GM19324 (cell line): ENCODE measurements around the gene ITPR2.
A peak's percentile ranks its signal among the peaks of the same experiment; 100 is the strongest.
"Not testable (repeated sequence)": the region's sequence is repeated elsewhere in the genome, so short reads cannot be mapped to it uniquely, and the experiment has no call there.

Experiments used
- ATAC-seq: cut with Tn5 transposase; IDR thresholded peaks from one replicate; pipeline ENCODE4 v1.9.1; 2021; ENCODE audit warnings: mild to moderate bottlenecking, moderate library complexity; ENCODE audit not compliant: unreplicated experiment, low FRiP score

The ITPR2 gene

DNA sequence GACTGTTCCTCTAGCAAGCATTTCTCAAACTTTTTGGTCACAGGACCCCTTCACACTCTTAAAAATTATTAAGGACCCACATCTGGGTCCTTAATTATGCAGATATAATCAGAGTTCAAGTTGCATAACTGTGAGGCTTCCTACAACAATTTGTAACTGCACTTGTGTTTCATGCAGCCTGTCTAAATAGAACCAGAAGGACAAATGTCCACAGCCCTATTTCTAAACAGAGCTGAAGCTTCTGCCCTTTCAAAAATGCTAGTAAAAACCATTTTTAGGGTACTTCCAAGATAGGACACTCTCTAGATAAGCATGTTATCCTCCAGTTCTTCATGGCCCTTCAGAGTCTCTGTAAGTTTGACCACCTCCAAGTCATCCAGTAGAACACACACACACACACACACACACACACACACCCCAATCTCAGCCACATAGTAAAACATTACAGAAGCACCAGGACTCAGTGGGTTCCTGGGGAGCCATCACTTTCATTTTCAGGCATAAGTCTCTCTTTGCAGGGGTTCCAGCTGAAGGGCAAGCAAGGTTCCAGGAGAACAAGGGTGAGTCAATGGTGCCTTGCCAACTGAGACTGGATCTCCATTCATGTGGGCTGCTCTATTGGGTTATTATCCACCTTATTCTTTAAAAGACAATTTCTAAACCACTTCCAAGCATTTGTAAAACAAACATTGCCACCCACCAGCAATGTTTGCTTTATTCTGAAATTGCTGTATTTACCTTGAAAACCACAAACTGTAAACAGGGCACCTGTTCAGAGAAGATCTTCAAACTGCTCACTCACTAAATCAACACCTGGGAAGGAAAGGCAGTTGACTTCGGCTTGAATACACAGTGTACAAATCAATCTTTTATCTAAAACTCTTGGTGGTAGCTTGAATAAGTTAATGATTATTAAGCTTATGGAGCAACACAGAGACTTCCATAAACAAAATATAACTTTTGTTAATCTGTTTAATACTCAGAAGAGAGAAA lies 64.1 kb downstream of the ITPR2 start:
- ATAC-seq: peak; percentile 57

- ATAC-seq: no peak
Observed at GRCh38 chr12:26767865-26768264, 65.1 kb downstream of the ITPR2 start.

DNA sequence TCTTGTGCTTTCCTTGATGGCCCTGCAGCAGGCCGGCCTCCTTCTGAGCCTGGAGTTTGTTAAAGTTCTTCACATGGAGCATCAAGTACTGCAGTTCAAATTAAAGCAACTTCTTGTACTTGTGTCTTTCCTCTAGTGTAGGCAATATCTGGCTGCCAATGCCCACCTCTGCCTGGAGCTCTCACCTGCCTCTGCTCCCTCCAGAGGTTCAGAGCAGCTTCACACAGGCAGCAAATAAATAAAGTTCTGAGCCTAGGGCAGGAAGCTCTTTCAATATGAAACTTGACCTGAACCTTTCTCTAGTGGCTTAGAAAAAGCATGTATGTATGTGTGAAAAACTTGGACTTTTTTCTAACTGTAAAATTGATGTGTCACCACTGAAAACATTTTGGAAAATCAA lies 65.9 kb downstream of the ITPR2 start:
- no peak for ATAC-seq

DNA sequence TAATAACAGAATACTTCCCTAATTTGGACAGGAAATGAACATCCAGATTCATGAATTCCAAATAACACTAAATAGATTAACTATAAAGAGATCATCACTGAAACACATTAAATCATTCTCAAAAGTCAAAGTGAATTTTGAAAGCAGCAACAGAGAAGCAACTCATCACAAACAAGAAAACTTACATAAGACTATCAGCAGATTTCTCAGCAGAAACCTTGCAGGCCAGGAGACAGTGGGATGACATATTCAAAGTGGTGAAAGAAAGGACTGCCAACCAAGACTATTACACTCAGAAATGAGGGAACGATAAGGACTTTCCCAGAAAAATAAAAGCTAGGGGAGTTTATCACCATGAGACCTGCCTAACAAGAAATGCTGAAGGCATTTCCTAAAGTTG lies 70.8 kb downstream of the ITPR2 start:
- no peak for ATAC-seq

- ATAC-seq: no peak
Observed at GRCh38 chr12:26761775-26762174, 71.2 kb downstream of the ITPR2 start.

GRCh38 chr12:26760657-26761293 lies 72.2 kb downstream of the ITPR2 start:
- ATAC-seq: no peak

DNA sequence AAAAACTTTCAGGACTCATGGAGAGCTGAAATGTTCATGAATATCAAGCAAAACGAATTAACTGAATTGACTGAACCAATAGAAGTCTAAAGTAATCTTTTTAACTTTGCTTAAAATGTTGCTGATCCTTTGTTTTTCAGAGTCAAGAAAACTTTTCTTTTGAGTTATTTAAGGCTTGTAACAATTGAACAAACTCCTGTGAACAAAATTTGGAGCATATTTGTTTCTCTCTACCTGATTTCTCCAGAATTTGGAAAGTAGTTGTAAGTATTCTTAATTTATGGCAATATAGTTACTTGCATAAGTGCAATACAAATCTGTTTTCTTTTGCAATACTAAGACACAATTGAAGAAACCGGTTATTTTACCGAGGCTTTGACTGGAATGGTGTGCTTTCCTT lies 77.6 kb downstream of the ITPR2 start:
- ATAC-seq: not testable (repeated sequence)

DNA sequence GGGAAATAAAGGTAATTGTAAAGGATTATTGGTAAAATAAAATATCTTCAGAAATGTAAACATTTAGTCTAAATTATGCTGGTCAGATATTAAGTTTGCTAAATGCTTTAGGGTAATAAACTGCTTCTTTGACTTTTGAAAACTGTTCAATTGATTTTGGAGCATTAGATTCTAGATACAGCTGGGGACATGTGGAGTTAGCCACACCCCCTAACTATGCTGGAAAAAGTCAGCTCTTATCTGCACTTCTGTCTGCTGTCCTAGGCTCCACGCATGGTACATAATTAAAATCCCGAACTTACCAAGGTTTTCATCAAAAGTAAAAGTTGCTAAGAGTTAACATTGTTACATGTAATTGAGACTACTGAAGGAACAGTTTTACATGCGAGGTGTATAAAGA lies 78.8 kb downstream of the ITPR2 start:
- no peak for ATAC-seq

- ATAC-seq: no peak
Observed at GRCh38 chr12:26751179-26751578, 81.8 kb downstream of the ITPR2 start.

GRCh38 chr12:26750531-26751175 lies 82.3 kb downstream of the ITPR2 start:
- peak; percentile 33 for ATAC-seq

DNA sequence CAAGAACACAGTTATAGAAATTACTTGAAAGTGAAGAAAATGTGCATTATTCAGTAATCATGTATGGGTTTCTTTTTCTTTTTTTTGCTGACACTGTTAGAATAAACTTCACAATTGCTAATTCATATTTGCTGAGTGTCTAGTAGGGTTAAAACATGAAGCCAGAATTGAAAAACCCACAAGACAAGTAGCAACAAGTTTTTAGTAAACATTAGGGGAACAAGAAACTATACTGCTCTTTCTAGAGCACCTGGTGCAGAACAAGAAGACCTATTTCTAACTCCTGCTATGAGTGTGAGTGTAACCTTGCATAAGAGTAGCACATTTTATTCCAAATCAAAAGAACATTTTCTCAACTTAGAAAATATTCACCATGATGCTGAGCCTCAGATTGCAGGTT lies 83.2 kb downstream of the ITPR2 start:
- peak; percentile 58 for ATAC-seq

DNA sequence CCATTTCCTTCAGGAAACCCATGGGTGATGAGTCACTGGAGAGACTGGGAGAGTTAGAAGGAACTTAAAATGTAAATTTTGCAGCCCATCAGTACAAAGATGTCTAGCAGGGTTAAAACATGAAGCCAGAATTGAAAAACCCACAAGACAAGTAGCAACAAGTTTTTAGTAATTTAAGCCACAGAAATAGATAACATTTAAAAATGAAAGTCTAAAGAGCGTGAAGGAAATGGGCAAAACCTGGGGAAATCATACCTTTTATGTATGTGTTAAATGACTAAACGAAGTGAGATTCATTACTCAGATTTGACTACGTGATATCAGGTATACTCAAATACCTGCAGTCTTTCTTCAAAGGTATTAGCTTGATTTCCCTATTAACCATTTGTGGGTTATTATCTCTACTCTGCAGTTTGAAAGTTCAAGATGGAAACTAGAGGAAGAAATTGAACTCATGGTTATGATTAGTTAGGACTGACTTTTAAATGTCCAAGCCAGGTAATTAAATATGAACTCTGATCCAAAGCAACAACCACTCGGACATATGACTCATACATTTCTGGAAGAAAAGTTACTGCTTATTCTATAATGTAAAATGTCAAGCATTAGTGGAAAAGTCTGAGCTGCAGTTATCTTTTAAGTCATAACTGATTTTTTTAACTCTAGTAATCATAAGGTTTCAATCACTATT lies 84.1 kb downstream of the ITPR2 start:
- peak; percentile 33 for ATAC-seq

GRCh38 chr12:26748412-26748740 lies 84.6 kb downstream of the ITPR2 start:
- peak; percentile 5 for ATAC-seq

GRCh38 chr12:26746121-26746714 lies 86.8 kb downstream of the ITPR2 start:
- ATAC-seq: no peak

DNA sequence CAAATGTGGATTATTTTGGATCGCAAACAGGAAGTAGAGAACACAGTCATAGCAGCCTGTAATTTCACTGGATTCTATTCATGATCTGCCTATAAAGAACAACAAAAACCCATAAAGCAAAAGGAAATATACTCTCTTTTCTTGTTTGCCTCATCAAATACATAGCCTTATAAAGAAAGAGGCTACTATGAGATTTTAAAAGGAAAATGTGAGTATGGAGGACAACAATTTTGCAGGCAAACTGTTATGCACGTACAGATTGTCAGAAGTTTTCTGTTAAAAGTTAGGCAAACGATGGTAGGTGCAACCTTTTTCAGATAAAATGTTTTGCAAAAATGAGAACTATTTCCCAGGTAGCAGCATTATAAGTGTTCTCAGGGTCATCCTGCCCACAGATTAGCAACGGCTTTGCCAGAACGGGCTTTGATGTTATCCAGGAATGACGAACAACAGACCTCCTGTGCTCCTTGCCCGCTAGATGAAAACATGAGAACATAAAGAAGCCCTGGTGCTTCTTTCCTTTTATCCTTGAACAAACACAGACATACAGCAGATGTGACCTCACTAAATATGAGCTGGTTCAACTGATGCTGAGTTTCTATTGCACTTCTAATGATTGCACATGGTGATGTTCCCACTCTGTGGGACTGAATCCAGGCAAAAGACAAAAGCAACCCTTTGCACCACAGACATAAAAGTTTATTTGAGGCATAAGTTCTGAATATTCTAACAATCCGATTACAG lies 88.1 kb downstream of the ITPR2 start:
- ATAC-seq: no peak

DNA sequence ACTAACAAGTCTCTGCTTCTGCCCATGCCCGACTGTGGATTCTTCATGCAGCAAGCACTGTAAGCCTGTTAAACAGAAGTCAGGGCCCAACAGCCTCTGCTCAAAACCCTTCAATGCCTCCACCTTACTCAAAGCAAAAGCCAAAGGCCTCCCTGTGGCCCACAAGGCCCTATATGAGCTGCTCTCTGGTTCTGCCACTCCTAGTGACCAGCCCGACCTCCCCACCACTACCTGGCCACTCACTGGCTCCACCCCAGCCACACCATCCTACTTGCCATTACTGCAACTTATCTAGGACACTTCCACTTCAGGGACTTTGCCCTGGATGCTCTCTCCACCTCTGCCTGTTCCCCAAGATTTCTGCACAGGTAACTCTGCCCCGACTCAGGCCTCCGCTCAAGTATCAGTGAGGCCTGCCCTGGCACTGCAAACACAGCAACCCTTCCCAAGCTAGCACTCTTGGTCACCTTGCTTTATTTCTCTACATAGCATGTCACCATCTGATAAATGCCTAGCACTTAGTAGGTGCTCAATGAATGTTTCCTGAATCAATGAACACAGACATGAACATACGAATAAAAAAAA lies 88.9 kb downstream of the ITPR2 start:
- no peak for ATAC-seq

DNA sequence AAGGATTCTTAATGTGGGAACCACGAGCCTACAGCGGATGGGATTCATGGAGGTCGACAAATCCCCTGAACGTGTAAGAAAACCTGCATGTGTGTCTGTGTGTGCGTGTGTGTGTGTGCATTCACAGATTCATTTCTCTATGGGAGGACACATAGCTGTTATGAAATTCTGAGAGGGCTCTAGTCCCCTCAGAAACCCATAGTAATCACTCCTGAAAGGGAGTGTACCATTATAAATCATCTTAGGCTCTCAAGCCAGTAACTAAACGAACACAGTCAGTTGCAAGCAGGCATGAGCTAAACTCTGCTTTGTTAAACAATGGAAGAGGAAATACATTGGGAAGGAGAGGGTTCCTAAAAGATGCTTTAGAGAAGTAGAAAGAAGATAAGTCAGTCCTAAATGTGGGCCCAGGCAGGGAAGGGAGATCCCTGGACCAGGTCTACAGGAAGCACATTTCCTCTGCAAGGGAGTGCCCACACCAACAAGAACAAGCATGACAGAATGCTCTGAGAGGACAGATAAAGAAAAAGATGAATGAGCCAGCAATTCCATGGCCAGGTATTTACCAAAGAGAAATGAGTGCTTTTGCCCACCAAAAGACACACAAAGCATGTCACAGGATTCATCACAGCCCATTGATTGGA lies 91.3 kb downstream of the ITPR2 start:
- ATAC-seq: no peak

GRCh38 chr12:26740991-26741390 lies 92.0 kb downstream of the ITPR2 start:
- no peak for ATAC-seq

- ATAC-seq: no peak
Observed at GRCh38 chr12:26740348-26740747, 92.6 kb downstream of the ITPR2 start.
